ENCODE measurements around the gene CBR3.

Gene CBR3

GRCh38 chr21:36190736-36191135, 55.9 kb downstream of the CBR3 start:
- Histone ChIP-seq H3K36me3 (peaks cover 0 to 4% (median 0%) of the 10 kb centered on the region in 11 experiments; a peak in 2 of 22 replicates), H4K20me1 (peaks cover 0 to 4% (median 0%) of the 10 kb centered on the region in 11 experiments; a peak in 2 of 22 replicates), H3K4me1 (peaks cover 0 to 25% (median 8%) of the 10 kb centered on the region in 10 experiments; a peak in 13 of 20 replicates), H3K27me3 (no peaks in the 10 kb centered on the region), H3K4me3 (no peak overlapping the region), H3K4me2 (no peak overlapping the region), H3K9me3 (replicated peaks in 1 of 11) (no peaks in the 10 kb centered on the region), H3K27ac (no peak overlapping the region), H3K9ac (no peak overlapping the region)
- no peak for TF ChIP-seq Cebpa-rat (IDR thresholded peaks at IDR 0.05)

GRCh38 chr21:36193200-36193599, 58.3 kb downstream of the CBR3 start:
- no peak overlapping the region for H3K9ac ChIP-seq
- H3K4me2 ChIP-seq = no peak overlapping the region
- H3K36me3 ChIP-seq = peaks cover 0 to 1% (median 0%) of the 10 kb centered on the region in 11 experiments; a peak in 1 of 22 replicates
- H3K27ac ChIP-seq = no peak overlapping the region
- H3K4me3 ChIP-seq = no peak overlapping the region
- TF ChIP-seq Cebpa-rat (IDR thresholded peaks at IDR 0.05) = no peak
- H3K9me3 ChIP-seq (replicated peaks in 1 of 11) = no peaks in the 10 kb centered on the region
- peaks cover 0 to 14% (median 5%) of the 10 kb centered on the region in 10 experiments; a peak in 12 of 20 replicates for H3K4me1 ChIP-seq
- H3K27me3 ChIP-seq = no peaks in the 10 kb centered on the region
- H4K20me1 ChIP-seq = peaks cover 0 to 4% (median 0%) of the 10 kb centered on the region in 11 experiments; a peak in 2 of 22 replicates

GRCh38 chr21:36194024-36194423, 59.1 kb downstream of the CBR3 start:
- Histone ChIP-seq H3K27me3 (no peaks in the 10 kb centered on the region), H4K20me1 (peaks cover 0 to 4% (median 0%) of the 10 kb centered on the region in 11 experiments; a peak in 2 of 22 replicates), H3K9me3 (replicated peaks in 1 of 11) (no peaks in the 10 kb centered on the region), H3K9ac (no peak overlapping the region), H3K4me2 (no peak overlapping the region), H3K27ac (no peak overlapping the region), H3K4me3 (no peak overlapping the region), H3K4me1 (peaks cover 0 to 6% (median 1%) of the 10 kb centered on the region in 10 experiments; a peak in 10 of 20 replicates), H3K36me3 (peaks cover 0 to 9% (median 0%) of the 10 kb centered on the region in 11 experiments; a peak in 7 of 22 replicates)
- no peak for TF ChIP-seq Cebpa-rat (IDR thresholded peaks at IDR 0.05)

GRCh38 chr21:36195613-36196012, 60.7 kb downstream of the CBR3 start:
- no peaks in the 10 kb centered on the region for H3K4me1 ChIP-seq
- no peak overlapping the region for H3K4me2 ChIP-seq
- H3K4me3 ChIP-seq = no peak overlapping the region
- H3K27ac ChIP-seq = no peak overlapping the region
- no peak overlapping the region for H3K9ac ChIP-seq
- TF ChIP-seq Cebpa-rat (IDR thresholded peaks at IDR 0.05) = no peak
- H4K20me1 ChIP-seq = peaks cover 0 to 4% (median 0%) of the 10 kb centered on the region in 11 experiments; a peak in 2 of 22 replicates
- no peaks in the 10 kb centered on the region for H3K27me3 ChIP-seq
- H3K36me3 ChIP-seq = peaks cover 0 to 22% (median 8%) of the 10 kb centered on the region in 11 experiments; a peak in 12 of 22 replicates
- H3K9me3 ChIP-seq (replicated peaks in 1 of 11) = no peaks in the 10 kb centered on the region

Data from BLaER1 treated with 17β-estradiol and CSF1 and Interleukin-3, amounts not matched to agents 10 nM and 100 nM (cell line).